ENCODE results near the gene HOMER1. TPM values are rescaled to one million over a fixed set of nuclear protein-coding genes. Genes with fewer than 3 reads are reported as not detected.

HOMER1 gene
- total and polyA plus RNA-seq, 2 of the 13 experiments (the other 11 are each of a cell fraction or from before 2014, with no cell fraction given): 5.3 to 24.8 TPM

- TF ChIP-seq FOXO1 (CRISPR knock-in tag; IDR thresholded peaks at IDR 0.05) (peak; percentile 84; the same call in 1 of the 2 replicates), HNF4A (CRISPR knock-in tag; IDR thresholded peaks at IDR 0.05) (peak; percentile 91), HIC2 (CRISPR knock-in tag; IDR thresholded peaks at IDR 0.05; ENCODE audit: low read depth) (no peak), ATF3 (CRISPR knock-in tag; IDR thresholded peaks at IDR 0.05) (no peak), ZNF629 (CRISPR knock-in tag; conservative IDR thresholded peaks at IDR 0.05) (no peak), LBX2 (CRISPR knock-in tag; IDR thresholded peaks at IDR 0.05; ENCODE audit: borderline replicate concordance) (no peak), ZBTB21 (CRISPR knock-in tag; IDR thresholded peaks at IDR 0.05) (no peak), ZFP62 (CRISPR knock-in tag; IDR thresholded peaks at IDR 0.05) (no peak), USF2 (IDR thresholded peaks at IDR 0.05; ENCODE audit: low read depth, low read length) (no peak), USF2 (CRISPR knock-in tag; IDR thresholded peaks at IDR 0.05; ENCODE audit: borderline replicate concordance) (no peak), CCAR2 (optimal IDR thresholded peaks at IDR 0.05; ENCODE audit: low read depth, low read length) (no peak), ZNF772 (CRISPR knock-in tag; IDR thresholded peaks at IDR 0.05) (no peak; the same call in 1 of the 2 replicates), ZSCAN9 (CRISPR knock-in tag; IDR thresholded peaks at IDR 0.05; ENCODE audit: borderline replicate concordance) (no peak), MIXL1 (CRISPR knock-in tag; IDR thresholded peaks at IDR 0.05) (peak; percentile 89; the same call in 1 of the 2 replicates), ZNF672 (CRISPR knock-in tag; IDR thresholded peaks at IDR 0.05) (no peak), HNRNPK (IDR thresholded peaks at IDR 0.05; ENCODE audit: low read depth, low read length, poor library complexity, severe bottlenecking) (no peak), ATF1 (CRISPR knock-in tag; IDR thresholded peaks at IDR 0.05) (0 out of 2 replicates have a peak, but pooled peaks have one; percentile 29), ZBTB43 (CRISPR knock-in tag; conservative IDR thresholded peaks at IDR 0.05) (0 out of 2 replicates have a peak, but pooled peaks have one; percentile 52), GPBP1L1 (CRISPR knock-in tag; IDR thresholded peaks at IDR 0.05) (no peak), ELF3 (CRISPR knock-in tag; IDR thresholded peaks at IDR 0.05) (peak; percentile 62; the same call in 1 of the 2 replicates), FIP1L1 (IDR thresholded peaks at IDR 0.05; ENCODE audit: borderline replicate concordance, insufficient read depth, low read depth, low read length) (no peak), HCFC1 (IDR thresholded peaks at IDR 0.05; ENCODE audit: low read depth, low read length) (no peak), CCDC6 (CRISPR knock-in tag; IDR thresholded peaks at IDR 0.05) (no peak), AKAP8 (CRISPR knock-in tag; IDR thresholded peaks at IDR 0.05) (no peak)
These were observed 21.7 kb upstream of the HOMER1 start (continued) for GRCh38 chr5:79535477-79536192.
